ENCODE data around the gene VEPH1. TPM values are rescaled to one million over a fixed set of nuclear protein-coding genes. Genes with fewer than 3 reads are reported as not detected.

VEPH1 gene
- total RNA-seq, 4 donors from 2014 or later: 0.48 to 11.7 (median 3.2) TPM

GRCh38 chr3:157347577-157348303 lies 155.5 kb downstream of the VEPH1 start:
- TF ChIP-seq, protein P1, sequence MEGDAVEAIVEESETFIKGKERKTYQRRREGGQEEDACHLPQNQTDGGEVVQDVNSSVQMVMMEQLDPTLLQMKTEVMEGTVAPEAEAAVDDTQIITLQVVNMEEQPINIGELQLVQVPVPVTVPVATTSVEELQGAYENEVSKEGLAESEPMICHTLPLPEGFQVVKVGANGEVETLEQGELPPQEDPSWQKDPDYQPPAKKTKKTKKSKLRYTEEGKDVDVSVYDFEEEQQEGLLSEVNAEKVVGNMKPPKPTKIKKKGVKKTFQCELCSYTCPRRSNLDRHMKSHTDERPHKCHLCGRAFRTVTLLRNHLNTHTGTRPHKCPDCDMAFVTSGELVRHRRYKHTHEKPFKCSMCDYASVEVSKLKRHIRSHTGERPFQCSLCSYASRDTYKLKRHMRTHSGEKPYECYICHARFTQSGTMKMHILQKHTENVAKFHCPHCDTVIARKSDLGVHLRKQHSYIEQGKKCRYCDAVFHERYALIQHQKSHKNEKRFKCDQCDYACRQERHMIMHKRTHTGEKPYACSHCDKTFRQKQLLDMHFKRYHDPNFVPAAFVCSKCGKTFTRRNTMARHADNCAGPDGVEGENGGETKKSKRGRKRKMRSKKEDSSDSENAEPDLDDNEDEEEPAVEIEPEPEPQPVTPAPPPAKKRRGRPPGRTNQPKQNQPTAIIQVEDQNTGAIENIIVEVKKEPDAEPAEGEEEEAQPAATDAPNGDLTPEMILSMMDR (IDR thresholded peaks at IDR 0.05): no peak
- no peak for ATAC-seq (ENCODE audit: low FRiP score)
- DNase-seq (ENCODE audit: low spot score): no peak

DNA sequence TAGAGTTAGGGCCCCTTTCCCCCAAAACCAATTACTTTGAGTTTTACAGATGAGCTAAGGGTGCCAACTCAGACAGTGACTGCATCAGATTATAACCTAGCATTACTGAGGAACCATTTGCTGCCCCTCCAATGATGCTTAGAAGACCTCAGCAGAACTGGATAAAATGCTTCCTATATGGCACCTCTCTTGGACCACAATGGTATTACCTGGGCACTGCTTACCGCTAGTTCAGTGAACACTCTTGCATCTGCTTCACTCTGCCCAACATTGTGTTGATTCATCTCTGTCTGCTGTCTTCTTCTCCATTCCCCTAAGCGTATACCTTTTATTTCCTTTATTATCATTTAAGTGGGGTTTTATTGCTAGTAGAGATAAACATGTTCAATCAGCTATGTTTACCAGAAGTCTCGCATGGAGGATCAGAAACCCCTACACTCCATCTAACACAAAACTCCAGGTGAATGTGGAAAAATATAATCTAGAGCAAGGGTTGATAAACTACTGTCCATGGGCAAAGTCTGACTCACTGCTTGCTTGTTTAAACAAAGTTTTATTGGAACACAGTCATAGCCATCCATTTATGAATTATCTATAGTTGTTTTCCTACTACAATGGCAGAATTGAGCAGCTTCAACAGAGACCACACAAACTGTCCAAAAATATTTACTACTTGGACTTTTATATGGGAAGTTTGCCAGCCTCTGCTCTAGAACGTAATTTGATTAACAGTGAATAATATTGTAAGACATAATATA lies 166.8 kb downstream of the VEPH1 start:
- ATAC-seq (ENCODE audit: low FRiP score): no peak

DNA sequence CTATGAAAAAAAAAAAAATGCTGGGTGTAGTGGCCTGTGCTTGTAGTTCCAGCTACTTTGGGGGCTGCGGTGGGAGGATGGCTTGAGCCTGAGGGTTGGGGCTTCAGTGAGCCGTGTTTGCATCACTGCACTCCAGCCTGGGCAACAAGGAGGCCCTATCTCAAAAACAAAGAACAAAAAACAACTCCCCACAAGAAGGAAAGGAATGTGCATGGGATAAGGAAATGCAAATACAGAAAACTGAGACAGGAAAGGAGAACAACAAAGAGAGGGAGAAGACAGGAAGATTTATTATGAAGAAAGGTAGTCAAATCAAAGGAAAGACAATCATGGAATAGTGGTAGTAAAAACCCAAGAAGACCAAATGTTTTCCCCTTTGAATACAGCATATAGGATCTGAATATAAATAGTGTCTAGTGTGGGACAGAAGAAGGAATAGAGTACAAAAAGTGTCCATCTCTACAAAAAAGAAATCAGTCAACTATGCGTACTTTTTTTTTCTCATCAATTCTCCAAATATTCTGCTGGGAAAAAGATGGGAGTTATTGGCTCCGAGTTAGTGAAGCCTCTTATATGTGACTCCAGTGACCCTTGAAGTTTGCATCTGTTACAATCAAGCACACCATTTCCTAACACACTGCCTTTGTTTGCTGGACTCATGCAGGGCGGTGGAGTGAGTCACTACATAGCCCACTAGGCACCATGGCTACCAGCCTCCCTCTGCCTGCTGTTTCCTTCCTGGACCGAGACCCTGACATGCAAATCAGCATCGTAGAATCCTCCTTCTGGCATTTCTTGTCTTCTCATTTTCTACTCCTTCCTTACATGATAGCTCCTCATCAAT lies 167.8 kb downstream of the VEPH1 start:
- TF ChIP-seq, protein P1 (IDR thresholded peaks at IDR 0.05): no peak
- no peak for DNase-seq (ENCODE audit: low spot score)
- ATAC-seq (ENCODE audit: low FRiP score): no peak

More for the DNA sequence above, 166.8 kb downstream of the VEPH1 start:
- no peak for DNase-seq (ENCODE audit: low spot score)
- TF ChIP-seq, protein P1 (IDR thresholded peaks at IDR 0.05): no peak

GRCh38 chr3:157333551-157333991 lies 169.6 kb downstream of the VEPH1 start:
- DNase-seq (ENCODE audit: low spot score) (no peak), ATAC-seq (ENCODE audit: low FRiP score) (no peak)
- TF ChIP-seq, protein P1 (IDR thresholded peaks at IDR 0.05): no peak

DNA sequence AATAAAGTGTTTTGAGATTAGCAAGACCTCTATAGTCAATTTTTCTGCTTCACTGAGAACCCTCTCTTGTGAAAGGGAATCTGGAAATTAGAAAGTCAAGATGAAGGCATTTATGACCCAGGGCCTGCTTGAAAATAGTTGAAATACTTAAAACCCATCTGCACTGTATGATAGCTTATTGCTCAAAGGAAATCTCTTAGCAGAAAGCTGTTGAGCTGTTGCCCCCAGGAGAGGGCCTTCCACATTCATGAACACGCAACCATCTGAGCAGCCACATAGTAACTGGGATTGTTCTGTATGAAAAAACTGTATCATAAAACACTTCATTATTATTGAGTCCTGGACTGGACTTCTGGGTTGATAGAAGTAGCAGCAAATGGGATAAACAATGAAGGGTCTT lies 173.0 kb downstream of the VEPH1 start:
- ATAC-seq (ENCODE audit: low FRiP score): no peak
- TF ChIP-seq, protein P1 (IDR thresholded peaks at IDR 0.05): no peak
- DNase-seq (ENCODE audit: low spot score): no peak

DNA sequence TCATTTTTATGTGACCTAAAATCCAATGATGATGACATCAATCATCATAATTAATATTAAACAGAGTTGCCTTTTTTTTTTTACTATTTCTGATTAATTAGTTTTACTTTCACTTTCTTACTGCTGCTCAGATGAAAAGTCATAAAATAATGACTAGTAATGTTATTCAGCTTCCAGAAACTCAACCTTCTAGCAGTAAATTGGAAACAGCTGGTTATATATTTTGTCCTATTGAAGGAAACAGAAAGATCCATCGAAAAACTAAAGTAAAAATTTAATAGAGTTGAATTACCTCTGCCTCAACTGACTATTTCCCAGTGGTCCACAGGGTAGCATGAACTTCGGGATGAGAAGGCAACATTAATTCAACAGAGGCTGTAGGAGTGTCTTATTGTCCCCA lies 173.7 kb downstream of the VEPH1 start:
- TF ChIP-seq, protein P1 (IDR thresholded peaks at IDR 0.05): no peak
- no peak for DNase-seq (ENCODE audit: low spot score)
- ATAC-seq (ENCODE audit: low FRiP score): no peak

Data from omental fat pad (tissue), 4 donors.